GM18520 (cell line): ENCODE data around the gene NKX3-2.

Experiments used
- ATAC-seq: cut with Tn5 transposase; IDR thresholded peaks from one replicate; pipeline ENCODE4 v1.9.1; 2021; ENCODE audit not compliant: unreplicated experiment

The NKX3-2 gene

GRCh38 chr4:13515268-13515667 lies 29.0 kb downstream of the NKX3-2 start:
- no peak for ATAC-seq

- ATAC-seq, result no peak
Observed at GRCh38 chr4:13514722-13515121, 29.6 kb downstream of the NKX3-2 start.

GRCh38 chr4:13511101-13511500 lies 33.2 kb downstream of the NKX3-2 start:
- ATAC-seq, result no peak

GRCh38 chr4:13509442-13509841 lies 34.9 kb downstream of the NKX3-2 start:
- ATAC-seq, result no peak

- no peak for ATAC-seq
Observed at GRCh38 chr4:13504374-13504773, 39.9 kb downstream of the NKX3-2 start.

- no peak for ATAC-seq
Observed at GRCh38 chr4:13498469-13498868, 45.8 kb downstream of the NKX3-2 start.

- ATAC-seq, result no peak
Observed at GRCh38 chr4:13496605-13497004, 47.7 kb downstream of the NKX3-2 start.

- ATAC-seq, result no peak
Observed at GRCh38 chr4:13495753-13496152, 48.6 kb downstream of the NKX3-2 start.

- ATAC-seq, result no peak
Observed at GRCh38 chr4:13493793-13494192, 50.5 kb downstream of the NKX3-2 start.

- ATAC-seq, result no peak
Observed at GRCh38 chr4:13492747-13493146, 51.6 kb downstream of the NKX3-2 start.
